NB4 (cell line): ENCODE data around the gene RPRD2.

Experiments used
- CTCF ChIP-seq: IDR thresholded peaks from one replicate; pipeline ENCODE4 v1.5.1; 2012; ENCODE audit warnings: low read depth, low read length
- POLR2A ChIP-seq: IDR thresholded peaks from 2 replicates; pipeline ENCODE4 v1.6.1; 2011; ENCODE audit warnings: mild to moderate bottlenecking; ENCODE audit not compliant: insufficient read length; ENCODE audit errors: extremely low read depth
- TF ChIP-seq, protein P1 (sequence below): IDR thresholded peaks from 2 replicates; pipeline ENCODE4 v1.6.1; 2011; ENCODE audit warnings: low read depth, low read length

DNA sequence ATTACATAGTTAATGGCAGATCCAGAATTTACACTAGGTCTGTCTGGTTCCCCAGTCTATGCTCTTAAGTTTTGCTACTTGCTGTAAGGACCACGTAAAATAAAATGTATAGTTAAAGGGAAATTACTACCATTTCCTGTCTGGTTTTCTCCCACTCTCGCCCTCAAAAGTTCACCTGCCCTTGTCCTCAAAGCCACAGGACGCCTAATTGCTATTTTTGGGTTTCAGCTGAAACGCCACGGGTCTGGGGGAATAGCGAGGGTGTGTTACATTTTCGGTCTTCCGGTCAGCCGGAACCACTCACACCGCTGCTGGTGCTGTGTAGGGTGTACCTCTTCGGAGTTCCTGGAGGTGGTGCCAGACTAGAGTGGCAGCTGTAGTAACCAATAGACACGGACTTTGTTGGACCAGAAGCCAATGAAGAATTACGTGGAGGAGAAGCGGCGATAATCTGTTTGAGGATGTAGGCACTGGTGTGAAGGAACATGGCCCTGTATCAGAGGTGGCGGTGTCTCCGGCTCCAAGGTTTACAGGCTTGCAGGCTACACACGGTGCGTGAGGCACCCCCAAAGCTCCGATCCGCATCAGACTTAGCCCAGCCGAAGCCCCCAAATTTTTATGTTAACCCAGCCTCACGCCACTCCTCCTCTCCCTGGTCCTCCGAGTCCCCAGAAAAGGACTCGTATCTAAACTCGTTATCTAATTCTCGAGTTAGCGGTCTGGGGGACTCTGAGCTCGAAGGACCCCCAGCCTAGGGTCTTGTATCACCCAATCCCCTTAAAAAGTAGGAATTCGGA, 123.2 kb downstream of the RPRD2 start, which contains the start of gene TARS2:
- TF ChIP-seq POLR2A: peak; percentile 91
- no peak for TF ChIP-seq CTCF
- TF ChIP-seq, protein P1, sequence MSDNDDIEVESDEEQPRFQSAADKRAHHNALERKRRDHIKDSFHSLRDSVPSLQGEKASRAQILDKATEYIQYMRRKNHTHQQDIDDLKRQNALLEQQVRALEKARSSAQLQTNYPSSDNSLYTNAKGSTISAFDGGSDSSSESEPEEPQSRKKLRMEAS: peak; percentile 85
